NB4 (cell line): ENCODE results near the gene OR51B5.
"Not testable (repeated sequence)": the region's sequence is repeated elsewhere in the genome, so short reads cannot be mapped to it uniquely, and the experiment has no call there.

Source experiments
- DNase-seq: peaks from one replicate; pipeline ENCODE4 v3.0.0; 2010; ENCODE audit warnings: low read depth
- H3K4me3 ChIP-seq: one replicate; pipeline ENCODE4 v1.5.1; 2011; ENCODE audit warnings: mild to moderate bottlenecking, low read depth, low read length, moderate library complexity
- CTCF ChIP-seq: IDR thresholded peaks from one replicate; pipeline ENCODE4 v1.5.1; 2012; ENCODE audit warnings: low read depth, low read length
- MAX ChIP-seq: IDR thresholded peaks from 2 replicates; pipeline ENCODE4 v1.6.1; 2011; ENCODE audit warnings: low read depth, low read length
- MYC ChIP-seq: IDR thresholded peaks from 2 replicates; pipeline ENCODE4 v1.6.1; 2011; ENCODE audit warnings: low read depth, low read length
- POLR2A ChIP-seq: IDR thresholded peaks from 2 replicates; pipeline ENCODE4 v1.6.1; 2011; ENCODE audit warnings: mild to moderate bottlenecking; ENCODE audit not compliant: insufficient read length; ENCODE audit errors: extremely low read depth

OR51B5 gene

GRCh38 chr11:5368502-5369043 is 25.2 kb upstream of the OR51B5 start:
- TF ChIP-seq CTCF (no peak), POLR2A (no peak), MAX (no peak), MYC (no peak)
- DNase-seq, result no peak
- no peak overlapping the region for H3K4me3 ChIP-seq

- no peak for DNase-seq
- no peak overlapping the region for H3K4me3 ChIP-seq
- no peak for TF ChIP-seq MYC
Measured at GRCh38 chr11:5367448-5368074, 24.2 kb upstream of the OR51B5 start.

- no peak for DNase-seq
- no peak for TF ChIP-seq CTCF
- TF ChIP-seq POLR2A, result no peak
- TF ChIP-seq MYC, result no peak
- no peak overlapping the region for H3K4me3 ChIP-seq
Measured at GRCh38 chr11:5366856-5367255, 23.5 kb upstream of the OR51B5 start.

GRCh38 chr11:5366365-5366764 is 23.0 kb upstream of the OR51B5 start:
- DNase-seq, H3K4me3 ChIP-seq: not testable (repeated sequence)

GRCh38 chr11:5364214-5364613 is 20.9 kb upstream of the OR51B5 start:
- DNase-seq, result no peak
- H3K4me3 ChIP-seq, result no peak overlapping the region

GRCh38 chr11:5363679-5364078 is 20.4 kb upstream of the OR51B5 start:
- TF ChIP-seq POLR2A, result no peak
- TF ChIP-seq MYC, result no peak
- no peak for TF ChIP-seq CTCF
- no peak overlapping the region for H3K4me3 ChIP-seq
- DNase-seq, result no peak

More at GRCh38 chr11:5364214-5364613, 20.9 kb upstream of the OR51B5 start:
- TF ChIP-seq CTCF, result no peak
- TF ChIP-seq MAX, result no peak
- no peak for TF ChIP-seq MYC
- no peak for TF ChIP-seq POLR2A

- H3K4me3 ChIP-seq, result no peak overlapping the region
- no peak for TF ChIP-seq CTCF
- TF ChIP-seq MYC, result no peak
- no peak for TF ChIP-seq MAX
- no peak for TF ChIP-seq POLR2A
- no peak for DNase-seq
Measured at GRCh38 chr11:5362017-5362625, 18.8 kb upstream of the OR51B5 start.

GRCh38 chr11:5356031-5356430 is 12.7 kb upstream of the OR51B5 start:
- not testable (repeated sequence) for DNase-seq, H3K4me3 ChIP-seq
